H1 (cell line): ENCODE results near the gene EHD2. TPM values are rescaled to one million over a fixed set of nuclear protein-coding genes. Genes with fewer than 3 reads are reported as not detected.

ENCODE experiments used
- GTF2F1 ChIP-seq: IDR thresholded peaks from 2 replicates; pipeline ENCODE4 v1.6.1; 2012; ENCODE audit warnings: low read depth, low read length, improper control_type of control experiment, borderline replicate concordance
- RAD21 ChIP-seq, 2 experiments: IDR thresholded peaks in 1 of 2; conservative IDR thresholded peaks in 1 of 2; 2 replicates each; pipeline ENCODE4 v1.6.1; 2011; ENCODE audit warnings: low read depth in 2 of 2, low read length in 2 of 2, improper control_type of control experiment in 1 of 2, inconsistent platforms in 1 of 2, mild to moderate bottlenecking in 1 of 2, moderate library complexity in 1 of 2
- polyA plus RNA-seq, 7 experiments: library from polyadenylated mRNA; depleted of rRNA in 3 of 7; stranded (reverse) in 5 of 7; unstranded in 2 of 7; fragments of >200 nt in 5 of 7; fragments of 200-250 nt in 2 of 7; gene quantifications; 1 replicate in 5 of 7; 2 replicates in 1 of 7; 4 replicates in 1 of 7; pipeline versions ENCODE4 v1.2.1 to v1.2.3, GENCODE V29; 2011 to 2013; ENCODE audit warnings: missing spikeins in 2 of 7, mixed read lengths in 2 of 7
- total RNA-seq: library from RNA; stranded (reverse); fragmentation: NEBNext Ultra II Directional; extraction: Animal tissue kit (Norgen Biotek cat#: 25700); gene quantifications from 2 replicates; pipeline ENCODE4 v1.2.1, GENCODE V29; 2021

Gene EHD2
- total and polyA plus RNA-seq, 2 of the 8 experiments (the other 6 are each of a cell fraction or from before 2014, with no cell fraction given), result 4.5 to 14.3 TPM

GRCh38 chr19:47693489-47693888, 19.7 kb upstream of the EHD2 start (continued):
- TF ChIP-seq RAD21 (IDR thresholded peaks at IDR 0.05 in 1 of 2, conservative IDR thresholded peaks at IDR 0.05 in 1 of 2; ENCODE audit: low read depth in 2 of 2, low read length in 2 of 2), result peak in 1 of 2 experiments; percentile 18; a peak in 1 of 4 replicates
- no peak for TF ChIP-seq GTF2F1
